GM11168 (cell line): ENCODE data around the gene CALML3.

Experiments used
- in situ Hi-C: fragments of 300-500 bp; cut with MboI; formaldehyde crosslinking; loops from one replicate; pipeline ENCODE4 v1.12.0; 2022; ENCODE audit warnings: low sequenced_read_pairs; ENCODE audit not compliant: unreplicated experiment

Gene CALML3

GRCh38 chr10:5490698-5491464, 33.9 kb upstream of the CALML3 start:
- in situ Hi-C loops, result no loop called here

- in situ Hi-C loops, result no loop called here
Measured at GRCh38 chr10:5491477-5491876, 33.3 kb upstream of the CALML3 start.

GRCh38 chr10:5492322-5492855, 32.4 kb upstream of the CALML3 start:
- in situ Hi-C loops, result no loop called here

- in situ Hi-C loops, result no loop called here
Measured at GRCh38 chr10:5492929-5493576, 31.7 kb upstream of the CALML3 start.

GRCh38 chr10:5493691-5494090, 31.1 kb upstream of the CALML3 start:
- in situ Hi-C loops, result no loop called here

- in situ Hi-C loops, result no loop called here
Measured at GRCh38 chr10:5494611-5495010, 30.1 kb upstream of the CALML3 start.

GRCh38 chr10:5496261-5497250, 28.2 kb upstream of the CALML3 start:
- in situ Hi-C loops, result no loop called here

GRCh38 chr10:5497289-5497688, 27.5 kb upstream of the CALML3 start:
- in situ Hi-C loops, result no loop called here

- in situ Hi-C loops, result no loop called here
Measured at GRCh38 chr10:5497948-5498730, 26.6 kb upstream of the CALML3 start.

- in situ Hi-C loops, result no loop called here
Measured at GRCh38 chr10:5498791-5499492, 25.8 kb upstream of the CALML3 start.

GRCh38 chr10:5499493-5500140, 25.1 kb upstream of the CALML3 start, which contains the start of gene CALML5:
TSS of gene CALML5 (minus strand) at chr10:5499570. CDS start at chr10:5499438, 132 bp downstream.
- in situ Hi-C loops, result no loop called here

- in situ Hi-C loops, result no loop called here
Measured at GRCh38 chr10:5500162-5500670, 24.5 kb upstream of the CALML3 start.

- in situ Hi-C loops, result no loop called here
Measured at GRCh38 chr10:5500910-5501309, 23.9 kb upstream of the CALML3 start.

- in situ Hi-C loops, result no loop called here
Measured at GRCh38 chr10:5502061-5502521, 22.7 kb upstream of the CALML3 start.

- in situ Hi-C loops, result no loop called here
Measured at GRCh38 chr10:5502571-5503476, 21.9 kb upstream of the CALML3 start.

GRCh38 chr10:5503477-5503835, 21.3 kb upstream of the CALML3 start:
- in situ Hi-C loops, result no loop called here
